HG02623 (cell line): ENCODE results near the gene CKMT2.
"Not testable (repeated sequence)": the region's sequence is repeated elsewhere in the genome, so short reads cannot be mapped to it uniquely, and the experiment has no call there.

ENCODE experiments used
- ATAC-seq: cut with Tn5 transposase; IDR thresholded peaks from one replicate; pipeline ENCODE4 v1.9.1; 2021; ENCODE audit warnings: moderate library complexity; ENCODE audit not compliant: unreplicated experiment

Gene CKMT2

DNA sequence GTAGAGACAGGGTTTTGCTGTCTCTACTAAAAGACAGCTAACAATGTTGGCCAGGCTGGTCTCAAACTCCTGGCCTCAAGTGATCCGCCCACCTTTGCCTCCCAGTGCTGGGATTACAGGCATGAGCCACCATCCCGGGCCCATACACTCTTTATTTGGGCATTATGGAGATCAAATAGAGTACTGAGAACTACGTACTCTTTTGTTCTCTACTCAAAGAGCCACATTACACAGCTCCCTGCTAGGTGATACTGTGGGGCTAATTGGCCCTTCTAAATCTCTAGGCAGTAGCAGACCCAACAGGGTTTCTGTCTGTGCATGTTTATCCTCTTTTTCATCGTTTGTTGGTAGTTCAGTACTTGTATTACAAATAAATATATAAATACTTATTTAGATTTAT lies 16.1 kb downstream of the CKMT2 start:
- no peak for ATAC-seq

DNA sequence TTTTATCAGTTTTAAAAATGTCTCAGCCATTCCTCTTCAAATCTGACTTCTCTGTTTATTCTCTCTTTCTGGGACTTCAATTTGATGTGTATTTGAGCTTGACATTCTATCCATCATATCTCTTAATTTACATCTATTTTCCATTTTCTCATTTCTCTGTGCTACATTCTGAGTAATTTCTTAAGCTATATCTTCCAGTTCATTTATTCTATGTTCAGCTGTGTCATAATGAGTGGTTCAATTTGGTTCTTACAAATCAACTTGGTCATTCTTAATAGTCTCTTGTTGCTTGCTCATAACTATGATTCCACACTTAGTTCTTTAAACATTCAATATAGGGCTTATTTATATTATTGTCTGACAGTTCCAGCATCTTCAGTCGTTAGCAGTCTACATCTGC lies 16.9 kb downstream of the CKMT2 start:
- ATAC-seq, result no peak

DNA sequence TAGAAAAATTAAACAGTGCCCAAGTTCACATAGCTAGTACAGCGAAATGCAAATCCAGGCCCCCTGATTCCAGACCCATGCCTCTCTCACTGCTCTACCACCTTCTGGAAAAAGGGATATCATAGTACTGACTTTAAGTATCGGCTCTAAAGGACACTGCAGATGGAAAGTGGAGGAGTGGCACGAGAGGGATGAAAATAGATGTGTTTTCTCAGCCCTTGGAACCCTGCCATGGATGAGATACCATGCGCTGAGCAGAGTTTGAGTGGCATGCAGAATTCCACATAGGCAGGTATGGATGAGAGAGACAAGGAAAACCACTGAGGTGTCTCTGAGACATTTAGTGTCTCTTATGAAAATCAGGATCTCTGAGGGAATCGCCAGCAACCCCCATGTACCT lies 18.8 kb downstream of the CKMT2 start:
- ATAC-seq, result no peak

DNA sequence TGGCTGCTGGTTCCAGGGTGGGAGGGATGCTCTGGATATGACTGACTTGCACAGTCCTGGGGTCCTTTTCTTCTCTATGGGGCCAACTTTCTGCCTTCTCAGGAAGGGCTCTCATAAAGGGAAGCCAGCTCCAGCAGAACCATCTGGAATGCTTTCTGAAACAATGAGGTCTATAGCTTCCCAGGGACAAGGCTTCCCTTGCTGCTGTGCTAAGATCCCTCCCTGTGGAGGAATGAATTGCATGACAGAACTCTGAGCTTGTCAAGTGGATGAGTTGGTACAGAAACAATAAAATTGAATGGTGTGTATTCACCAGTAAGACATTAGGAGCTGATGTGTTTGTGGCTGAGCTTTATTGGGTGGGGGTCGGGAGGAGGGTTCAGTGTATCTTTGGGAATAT lies 19.8 kb downstream of the CKMT2 start:
- ATAC-seq, result no peak

DNA sequence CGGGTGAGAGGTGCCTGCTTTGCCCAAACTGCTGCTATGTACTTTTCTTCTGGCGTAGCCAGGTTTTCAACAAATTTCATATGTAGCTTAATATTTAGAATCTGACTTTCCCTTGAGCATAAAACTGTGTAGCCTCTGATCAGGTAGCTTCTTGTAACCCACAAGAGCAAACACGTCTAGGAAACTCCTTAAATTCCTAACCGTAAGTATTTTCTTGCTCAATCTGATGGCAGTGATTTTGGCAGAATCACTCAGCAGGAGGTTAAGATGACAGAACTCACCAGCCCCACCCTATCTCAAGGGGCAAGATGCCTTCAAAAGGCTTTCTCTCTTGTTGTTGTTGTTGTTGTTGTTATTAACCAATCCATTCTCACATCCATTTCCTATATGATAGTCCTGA lies 20.8 kb downstream of the CKMT2 start:
- no peak for ATAC-seq

DNA sequence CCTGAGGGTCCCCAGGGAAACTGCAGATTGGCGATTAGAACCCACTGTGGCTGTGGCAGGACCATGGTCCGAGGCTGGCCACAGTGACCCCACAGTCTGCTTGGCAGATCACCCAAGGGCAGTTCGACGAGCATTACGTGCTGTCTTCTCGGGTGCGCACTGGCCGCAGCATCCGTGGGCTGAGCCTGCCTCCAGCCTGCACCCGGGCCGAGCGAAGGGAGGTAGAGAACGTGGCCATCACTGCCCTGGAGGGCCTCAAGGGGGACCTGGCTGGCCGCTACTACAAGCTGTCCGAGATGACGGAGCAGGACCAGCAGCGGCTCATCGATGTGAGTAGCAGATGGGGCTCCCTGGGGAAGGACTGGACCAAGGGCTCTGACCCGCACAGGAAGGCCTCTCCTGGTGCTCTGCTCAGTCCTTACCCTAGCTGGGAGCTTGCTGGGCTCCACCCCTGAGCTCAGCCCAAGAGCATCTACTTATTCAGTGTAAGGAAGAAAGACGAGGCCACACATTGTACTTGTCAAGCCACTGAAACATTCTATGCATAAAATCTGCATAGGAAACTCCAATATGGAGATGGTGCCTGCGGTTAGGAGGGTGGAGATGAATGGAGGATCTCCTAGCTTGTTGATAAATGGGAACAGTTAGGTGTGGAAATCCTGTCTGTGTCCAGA lies 21.9 kb downstream of the CKMT2 start:
- ATAC-seq, result no peak

DNA sequence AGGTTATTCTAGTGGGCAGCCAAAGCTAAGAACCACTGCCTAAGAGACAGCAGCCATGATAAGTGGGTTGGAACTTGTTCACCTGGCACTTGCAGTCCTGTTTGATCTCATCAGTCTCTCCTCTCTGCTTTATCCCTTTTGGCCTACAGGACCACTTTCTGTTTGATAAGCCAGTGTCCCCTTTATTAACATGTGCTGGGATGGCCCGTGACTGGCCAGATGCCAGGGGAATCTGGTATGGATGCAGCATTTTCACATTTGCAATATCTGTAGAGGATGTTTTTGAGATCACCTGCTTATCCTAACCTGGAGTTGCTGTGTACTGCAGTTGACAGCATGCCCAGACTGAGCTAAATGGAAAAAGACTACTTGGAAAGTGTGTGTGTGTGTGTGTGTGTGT lies 23.6 kb downstream of the CKMT2 start:
- ATAC-seq, result no peak

DNA sequence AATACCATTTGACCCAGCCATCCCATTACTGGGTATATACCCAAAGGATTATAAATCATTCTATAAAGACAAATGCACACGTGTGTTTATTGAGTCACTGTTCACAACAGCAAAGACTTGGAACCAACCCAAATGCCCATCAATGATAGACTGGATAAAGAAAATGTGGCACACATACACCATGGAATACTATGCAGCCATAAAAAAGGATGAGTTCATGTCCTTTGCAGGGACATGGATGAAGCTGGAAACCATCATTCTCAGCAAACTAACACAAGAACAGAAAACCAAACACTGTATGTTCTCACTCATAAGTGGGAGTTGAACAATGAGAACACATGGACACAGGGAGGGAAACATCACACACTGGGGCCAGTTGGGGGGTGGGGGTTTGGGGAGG lies 29.7 kb downstream of the CKMT2 start:
- ATAC-seq, result not testable (repeated sequence)

DNA sequence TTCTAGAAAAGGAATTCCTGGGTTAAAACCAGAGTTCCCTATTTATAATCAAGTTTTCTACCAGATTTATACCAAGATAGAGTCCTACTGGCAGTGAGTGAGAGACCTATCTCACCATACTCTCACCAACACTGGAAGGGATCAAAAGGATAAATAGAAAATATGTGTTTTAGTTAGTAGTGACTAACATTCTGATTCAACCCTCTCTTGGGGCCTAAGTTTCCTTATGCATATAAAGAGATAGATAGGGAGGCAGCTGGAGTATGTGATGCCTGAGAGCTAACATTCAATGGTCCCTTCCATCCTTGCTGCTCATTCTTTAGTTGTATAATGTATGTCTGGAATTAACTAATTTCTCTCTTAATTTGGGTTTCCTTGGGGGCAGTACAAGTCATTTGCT lies 32.0 kb downstream of the CKMT2 start:
- ATAC-seq, result no peak

DNA sequence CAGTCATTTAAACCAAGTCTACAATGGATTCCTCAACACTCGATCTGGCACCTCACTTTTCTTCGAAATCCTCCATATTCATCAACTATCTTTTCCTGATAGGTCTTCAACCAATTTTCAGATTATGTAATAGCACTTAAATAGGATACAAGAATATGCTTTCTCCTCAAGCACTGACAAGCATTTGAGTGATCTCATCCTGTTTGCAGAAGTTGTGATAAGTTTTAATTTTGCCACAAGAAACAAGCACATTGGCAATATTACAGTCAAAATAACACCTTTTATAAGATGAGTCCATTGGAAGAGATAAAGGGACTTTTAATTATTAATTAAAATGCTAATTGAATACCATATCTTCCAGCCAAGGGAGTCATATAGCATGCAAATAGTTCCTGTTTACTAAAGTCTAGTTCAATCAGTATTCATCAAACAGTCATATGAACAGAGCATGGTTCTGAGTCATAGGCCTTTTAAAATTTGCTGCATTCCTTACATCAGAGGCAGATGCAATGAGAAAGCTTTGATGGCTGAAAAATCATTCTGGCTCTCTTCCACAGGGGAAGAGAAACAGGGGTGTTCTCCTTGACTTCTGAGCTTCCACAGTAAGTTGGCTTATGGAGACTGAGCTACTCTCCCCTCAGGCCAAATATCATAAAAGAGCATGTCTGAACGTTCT lies 35.5 kb downstream of the CKMT2 start:
- no peak for ATAC-seq

DNA sequence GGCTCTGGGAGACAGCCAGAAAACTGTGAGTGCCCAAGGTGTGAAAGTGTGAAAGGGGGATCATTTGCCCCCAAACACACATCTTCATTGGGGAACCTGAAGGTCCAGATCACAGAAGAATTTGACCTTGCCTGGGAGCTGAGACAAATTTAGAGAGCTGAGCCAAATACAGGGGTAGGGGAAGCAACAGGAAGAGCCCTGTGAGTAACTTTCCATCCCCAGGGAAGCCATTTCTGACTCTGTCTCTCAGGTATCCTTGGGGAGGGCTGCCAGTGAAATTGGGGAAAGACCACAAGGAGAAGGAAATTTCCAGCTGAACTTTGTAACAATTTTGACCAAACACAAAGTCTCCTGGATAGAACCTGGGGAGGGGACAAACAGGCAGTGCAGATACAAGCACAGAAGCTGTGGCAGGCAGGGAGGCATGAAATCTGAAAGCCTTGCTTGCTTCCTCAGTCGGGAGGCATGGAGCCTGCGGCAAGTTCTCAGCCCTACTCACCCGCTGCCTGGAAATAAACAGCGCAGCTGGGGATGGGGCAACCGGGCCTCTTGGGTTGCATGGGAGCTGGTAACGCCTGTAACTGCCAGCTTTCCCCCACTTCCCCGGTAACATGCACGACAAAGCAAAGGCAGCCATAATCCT lies 36.8 kb downstream of the CKMT2 start:
- no peak for ATAC-seq

DNA sequence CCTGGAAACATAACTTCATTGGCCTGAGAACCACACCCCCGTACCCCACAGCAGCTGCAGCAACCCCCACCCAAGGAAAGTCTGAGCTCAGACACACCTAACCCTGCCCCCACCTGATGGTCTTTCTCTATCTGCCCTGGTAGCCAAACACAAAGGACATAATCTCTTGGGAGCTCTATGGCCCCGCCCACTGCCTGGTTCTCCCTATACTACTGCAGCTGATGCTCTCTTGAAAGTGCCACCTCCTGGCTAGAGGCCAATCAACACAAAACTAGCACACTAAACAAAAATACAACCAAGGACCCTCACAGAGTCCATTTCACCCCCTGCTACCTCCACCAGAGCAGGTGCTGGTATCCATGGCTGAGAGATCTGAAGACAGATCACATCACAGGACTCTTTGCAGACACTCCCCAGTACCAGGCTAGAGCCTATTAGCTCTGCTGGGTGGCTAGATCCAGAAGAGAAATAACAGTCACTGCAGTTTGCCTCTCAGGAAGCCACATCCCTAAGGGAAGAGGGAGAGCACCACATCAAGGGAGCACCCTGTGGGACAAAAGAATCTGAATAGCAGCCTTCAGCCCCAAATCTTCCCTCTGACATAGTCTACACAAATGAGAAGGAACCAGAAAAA lies 37.4 kb downstream of the CKMT2 start:
- not testable (repeated sequence) for ATAC-seq

DNA sequence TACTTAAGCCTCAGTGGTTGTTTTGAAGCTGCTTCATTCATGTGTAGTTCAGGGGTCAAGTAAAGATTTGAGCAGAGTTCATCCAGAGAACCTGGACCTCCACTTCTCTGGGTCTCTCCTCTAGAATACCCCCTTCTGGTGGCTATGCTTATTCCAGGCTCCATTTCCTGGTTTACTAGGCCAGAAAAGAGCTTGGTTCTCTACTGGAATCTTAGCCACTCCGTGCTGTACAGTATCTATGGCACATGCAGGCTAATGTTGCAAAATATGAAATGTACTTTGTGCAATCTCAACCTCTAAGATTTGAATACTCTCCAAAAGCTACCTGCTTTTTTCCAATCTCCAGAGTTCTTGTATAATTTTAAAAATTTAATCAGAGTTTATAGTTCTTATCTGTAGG lies 50.9 kb downstream of the CKMT2 start:
- no peak for ATAC-seq

DNA sequence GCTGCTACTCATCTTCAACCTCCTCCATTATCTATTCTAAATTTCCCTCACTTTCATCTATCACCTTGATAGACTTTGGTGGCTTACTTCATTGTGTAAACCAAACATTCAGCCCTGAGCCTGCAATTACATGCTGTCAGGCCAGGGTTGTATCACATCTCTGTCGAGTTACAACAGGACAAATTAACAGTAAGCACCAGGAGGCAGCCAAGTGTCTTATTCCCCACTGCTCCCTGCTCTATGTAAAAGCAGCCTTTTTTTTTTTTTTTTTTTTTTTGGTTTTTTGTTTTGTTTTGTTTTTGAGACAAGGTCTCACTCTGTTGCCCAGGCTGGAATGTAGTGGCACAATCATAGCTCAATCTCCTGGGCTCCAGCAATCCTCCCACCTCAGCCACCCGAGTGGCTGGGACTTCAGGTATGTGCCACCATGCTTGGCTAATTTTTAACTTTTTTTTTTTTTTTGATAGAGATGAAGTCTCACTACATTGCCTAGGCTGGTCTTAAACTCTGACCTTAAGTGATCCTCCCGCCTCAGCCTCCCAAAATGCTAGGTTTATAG lies 53.0 kb downstream of the CKMT2 start:
- ATAC-seq, result no peak

DNA sequence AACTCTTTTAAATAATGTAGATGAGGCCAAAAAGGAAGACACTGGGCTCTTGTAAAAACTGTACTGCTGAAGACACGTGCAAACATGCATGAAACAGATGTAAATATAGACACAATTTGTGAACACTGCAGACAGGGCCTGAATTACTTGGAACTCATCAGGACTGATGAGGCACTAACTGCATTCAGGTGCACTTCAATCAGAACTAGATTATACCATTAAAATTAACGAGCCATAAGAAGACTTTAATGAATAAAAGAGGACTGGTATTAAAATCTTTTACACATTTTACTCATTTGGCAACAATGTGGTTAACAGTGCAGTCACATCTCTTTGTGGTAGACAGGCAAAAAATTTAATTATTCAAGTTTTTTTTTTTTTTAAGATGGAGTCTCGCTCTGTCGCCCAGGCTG lies 54.9 kb downstream of the CKMT2 start:
- ATAC-seq, result no peak

DNA sequence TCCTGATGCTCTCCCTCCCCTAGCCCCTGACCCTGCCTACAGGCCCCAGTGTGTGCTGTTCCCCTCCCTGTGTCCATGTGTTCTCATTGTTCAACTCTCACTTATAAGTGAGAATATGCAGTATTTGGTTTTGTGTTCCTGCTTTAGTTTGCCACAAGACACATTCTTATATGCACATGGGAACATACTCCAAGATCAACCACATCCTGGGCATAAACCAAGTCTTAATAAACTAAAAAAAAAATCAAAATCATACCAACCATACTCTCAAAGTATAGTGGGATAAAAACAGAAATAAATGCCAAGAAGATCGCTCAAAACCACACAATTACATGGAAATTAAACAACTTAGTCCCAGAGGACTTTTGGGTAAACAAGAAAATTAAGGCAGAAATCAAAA lies 57.0 kb downstream of the CKMT2 start:
- ATAC-seq, result no peak

DNA sequence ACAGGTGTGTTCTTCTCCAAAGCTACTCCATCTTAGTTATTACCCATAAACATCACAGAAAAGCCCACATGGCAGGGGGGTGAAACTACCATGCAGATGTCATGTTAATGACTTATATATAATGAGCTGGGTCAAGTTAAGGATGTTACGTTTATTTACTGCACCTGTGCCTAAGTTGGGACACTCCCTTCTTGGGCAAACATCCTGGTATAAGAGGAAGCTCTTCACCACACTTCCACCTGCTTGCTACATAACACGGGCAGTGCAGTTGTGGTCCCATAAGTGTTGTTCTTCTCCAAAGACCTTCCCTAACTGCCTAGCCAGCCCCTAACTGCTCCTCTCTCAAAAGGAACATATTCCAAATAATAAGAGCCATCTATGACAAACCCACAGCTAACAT lies 59.0 kb downstream of the CKMT2 start:
- ATAC-seq, result no peak

DNA sequence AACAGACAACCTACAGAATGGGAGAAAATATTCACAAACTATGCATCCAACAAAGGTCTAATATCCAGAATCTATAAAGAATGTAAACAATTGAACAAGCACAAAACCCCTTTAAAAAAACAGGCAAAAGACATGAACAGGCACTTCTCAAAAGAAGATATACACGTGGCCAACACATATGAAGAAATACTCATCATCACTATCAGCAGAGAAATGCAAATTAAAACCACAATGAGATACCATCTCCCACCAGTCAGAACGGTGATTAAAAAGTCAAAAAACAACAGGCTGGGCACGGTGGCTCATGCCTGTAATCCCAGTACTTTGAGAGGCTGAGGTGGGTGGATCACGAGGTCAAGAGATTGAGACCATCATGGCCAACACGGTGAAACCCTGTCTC lies 60.9 kb downstream of the CKMT2 start:
- ATAC-seq, result not testable (repeated sequence)

DNA sequence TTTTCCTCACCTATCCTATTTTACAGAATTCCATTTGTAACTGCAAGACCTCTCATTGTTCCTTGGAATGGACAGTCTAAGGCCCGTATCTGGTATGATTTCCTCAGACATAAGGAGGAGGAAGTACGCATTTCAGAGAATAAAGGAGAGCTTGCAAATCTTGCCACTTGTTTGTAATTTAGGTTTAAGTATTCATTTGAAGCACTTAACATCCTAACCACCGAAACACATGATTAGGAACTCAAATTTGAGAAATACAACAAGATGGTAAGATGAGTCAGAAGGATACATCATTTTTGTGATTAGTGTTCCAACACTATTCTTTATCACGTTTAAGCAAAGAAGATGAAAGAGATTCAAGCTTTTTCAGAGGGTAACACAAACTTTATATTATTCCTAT lies 64.4 kb downstream of the CKMT2 start:
- no peak for ATAC-seq

DNA sequence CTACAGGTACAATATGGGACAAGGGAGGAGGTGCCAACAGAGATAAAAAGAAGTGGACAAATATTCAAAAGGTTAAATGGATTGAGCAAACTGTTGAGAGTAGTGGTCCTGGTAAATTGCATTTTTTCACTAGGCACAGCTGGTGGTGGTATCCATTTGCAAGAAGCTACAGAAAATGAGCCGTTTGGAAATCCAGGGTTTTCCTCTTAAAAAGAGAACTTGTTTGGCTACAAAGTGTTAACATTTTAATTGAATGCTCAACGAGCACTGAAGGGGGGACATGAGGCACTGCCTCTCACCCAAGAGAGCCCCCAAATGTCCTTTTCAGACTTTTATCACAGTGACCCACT lies 67.8 kb downstream of the CKMT2 start:
- no peak for ATAC-seq

DNA sequence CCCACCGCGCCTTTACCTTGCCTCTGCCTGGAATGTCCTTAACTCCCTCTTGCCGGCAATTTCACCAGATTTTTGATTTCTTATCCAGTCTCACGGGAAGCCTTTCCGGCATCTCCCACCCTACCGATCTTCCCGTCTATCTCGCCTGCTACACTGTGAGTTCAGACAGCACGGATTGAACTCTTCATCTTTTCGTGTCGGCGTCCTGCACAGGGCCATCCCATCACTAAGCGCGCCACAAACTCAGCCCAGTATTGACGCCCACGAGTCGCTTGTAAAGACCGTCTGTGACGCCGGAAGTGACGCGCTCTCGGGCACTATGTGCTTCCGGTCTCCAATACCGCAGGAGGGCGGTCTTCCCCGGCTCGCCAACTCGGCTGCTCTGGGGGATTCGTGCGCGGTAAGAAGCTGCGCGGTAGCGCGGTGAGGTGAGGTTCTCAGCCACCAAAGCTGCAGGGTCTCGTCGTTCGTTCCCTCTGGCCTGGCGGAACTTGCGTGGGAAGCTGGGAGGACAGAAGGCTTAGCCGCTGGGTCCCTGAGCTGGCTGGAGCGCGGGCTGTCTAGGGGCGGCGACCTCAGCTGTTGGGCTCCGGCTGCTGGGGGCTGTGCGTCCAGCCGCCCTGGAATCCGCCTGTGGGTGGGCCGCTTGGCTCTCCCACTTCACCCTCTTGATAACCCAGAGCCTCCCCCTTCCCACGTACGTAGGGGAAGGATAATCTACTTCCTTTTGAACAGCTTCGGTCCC lies 68.3 kb downstream of the CKMT2 start, which contains the start of gene ZCCHC9:
Gene ZCCHC9 (plus strand): TSS at position 317 of the 745 bp plus-strand sequence. CDS start 3,171 bp downstream, outside the sequence.
- ATAC-seq, result peak; percentile 95
